Testis (tissue), 3 donors: ENCODE results near the gene ZNF644. TPM values are rescaled to one million over a fixed set of nuclear protein-coding genes. Genes with fewer than 3 reads are reported as not detected.

Experiments
- DNase-seq: peaks from one replicate; pipeline ENCODE4 v3.0.0-alpha.2; 2019
- H3K27ac ChIP-seq, 2 donors: fragments of 200-600 bp; sonication (generic); one replicate each; pipeline ENCODE4 v1.5.1; 2019
- H3K27me3 ChIP-seq: fragments of 200-600 bp; sonication (generic); one replicate; pipeline ENCODE4 v1.5.1; 2019
- H3K36me3 ChIP-seq: fragments of 200-600 bp; sonication (generic); one replicate; pipeline ENCODE4 v1.5.1; 2017; ENCODE audit warnings: low read depth; ENCODE audit errors: missing control alignments
- H3K4me1 ChIP-seq: fragments of 200-600 bp; sonication (generic); one replicate; pipeline ENCODE4 v1.5.1; 2019
- H3K4me3 ChIP-seq, 2 donors: fragments of 200-600 bp; sonication (generic); one replicate each; pipeline ENCODE4 v1.5.1; 2017 to 2019
- H3K9me3 ChIP-seq: fragments of 200-600 bp; sonication (generic); one replicate; pipeline ENCODE4 v1.5.1; 2017
- CTCF ChIP-seq, 3 experiments: fragments of 450-650 bp in 2 of 3; fragments of 200-600 bp in 1 of 3; sonication (generic) in 1 of 3; IDR thresholded peaks; one replicate each; pipeline ENCODE4 v1.5.1; 2016 to 2019; ENCODE audit warnings: antibody characterized with exemption in 3 of 3, mild to moderate bottlenecking in 2 of 3, moderate library complexity in 1 of 3
- POLR2A ChIP-seq: fragments of 450-650 bp; IDR thresholded peaks from one replicate; pipeline ENCODE4 v1.6.1; 2017; ENCODE audit warnings: antibody characterized with exemption, mild to moderate bottlenecking, moderate library complexity
- WGBS, 2 donors: methylation state at CpG; one replicate each; pipeline ENCODE4 v1.1.5; 2018; 5-methylcytosine and 5-hydroxymethylcytosine counted together
- intact Hi-C: fragments of 100-400 bp; cut with DNase I; formaldehyde crosslinking; loops from one replicate; pipeline ENCODE4 v1.15.1; 2023; ENCODE audit warnings: low total_unique reads
- polyA plus RNA-seq: library from polyadenylated mRNA; stranded (reverse); fragments of 350-450 nt; fragmentation: Illumina TruSeq; extraction: RNeasy Lipid Tissue Mini Kit (QIAGEN cat#74804); gene quantifications from one replicate; pipeline ENCODE4 v1.2.3, GENCODE V29; 2014; ENCODE audit warnings: low read depth, low replicate concordance; ENCODE audit not compliant: insufficient read depth
- total RNA-seq, 2 donors: library from RNA; depleted of rRNA; stranded (reverse); fragments of >200 nt; gene quantifications; one replicate each; pipeline ENCODE4 v1.2.3, GENCODE V29; 2016

The ZNF644 gene
- total and polyA plus RNA-seq, 3 donors from 2014 or later: 21.6 to 73.8 (median 70.5) TPM

- no peak overlapping the region for H3K27ac ChIP-seq
- H3K4me3 ChIP-seq: no peak overlapping the region
- no peaks in the 10 kb centered on the region for H3K27me3 ChIP-seq
- no peaks in the 10 kb centered on the region for H3K9me3 ChIP-seq
- TF ChIP-seq CTCF (IDR thresholded peaks at IDR 0.05) (no peak), POLR2A (no peak)
- intact Hi-C loops: no loop called here
- H3K4me1 ChIP-seq: no peaks in the 10 kb centered on the region
- 76 to 83% methylated on average over 1 of the region's 1 CpG for WGBS, 2 donors
- H3K36me3 ChIP-seq: no peaks in the 10 kb centered on the region
- no peak for DNase-seq
Measured at GRCh38 chr1:90977522-90977921, 44.3 kb downstream of the ZNF644 start.

- Histone ChIP-seq H3K9me3 (no peaks in the 10 kb centered on the region), H3K36me3 (no peaks in the 10 kb centered on the region), H3K27ac (no peak overlapping the region), H3K4me3 (no peak overlapping the region), H3K4me1 (no peaks in the 10 kb centered on the region), H3K27me3 (no peaks in the 10 kb centered on the region)
- no peak for DNase-seq
- TF ChIP-seq POLR2A (no peak), CTCF (IDR thresholded peaks at IDR 0.05) (no peak)
- intact Hi-C loops: no loop called here
- WGBS, 2 donors: 84 to 88% methylated on average over 5 of the region's 5 CpGs
Measured at GRCh38 chr1:90973897-90974798, 47.7 kb downstream of the ZNF644 start.

- no peaks in the 10 kb centered on the region for H3K4me1 ChIP-seq
- no peaks in the 10 kb centered on the region for H3K27me3 ChIP-seq
- no peak for DNase-seq
- no peak overlapping the region for H3K4me3 ChIP-seq
- no peaks in the 10 kb centered on the region for H3K36me3 ChIP-seq
- no peaks in the 10 kb centered on the region for H3K9me3 ChIP-seq
- H3K27ac ChIP-seq: no peak overlapping the region
- 84 to 100% methylated on average over 1 of the region's 1 CpG for WGBS, 2 donors
- intact Hi-C loops: no loop called here
- TF ChIP-seq POLR2A (no peak), CTCF (IDR thresholded peaks at IDR 0.05) (no peak)
Measured at GRCh38 chr1:90970208-90970607, 51.6 kb downstream of the ZNF644 start.

- Histone ChIP-seq H3K9me3 (no peaks in the 10 kb centered on the region), H3K27ac (no peak overlapping the region), H3K27me3 (no peaks in the 10 kb centered on the region), H3K36me3 (no peaks in the 10 kb centered on the region), H3K4me1 (no peaks in the 10 kb centered on the region), H3K4me3 (no peak overlapping the region)
- no peak for DNase-seq
- WGBS, 2 donors: 87 to 95% methylated on average over 3 of the region's 3 CpGs
- TF ChIP-seq POLR2A (no peak), CTCF (IDR thresholded peaks at IDR 0.05) (no peak)
- intact Hi-C loops: no loop called here
Measured at GRCh38 chr1:90969241-90969640, 52.6 kb downstream of the ZNF644 start.
